B cell (primary cell): ENCODE measurements around the gene ABCG1. TPM values are rescaled to one million over a fixed set of nuclear protein-coding genes. Genes with fewer than 3 reads are reported as not detected.
"Not testable (repeated sequence)": the region's sequence is repeated elsewhere in the genome, so short reads cannot be mapped to it uniquely, and the experiment has no call there.

ENCODE experiments used
- ATAC-seq: fragments of 200-7000 bp; cut with Tn5 transposase; one replicate; pipeline ENCODE4 v1.10.0; 2021; ENCODE audit warnings: low read depth, mild to moderate bottlenecking, moderate number of reproducible peaks, moderate library complexity
- CTCF ChIA-PET: fragments of 350-600 bp; sonication (Branson Sonifier 250); formaldehyde crosslinking; loops from one replicate; lab custom pipeline; 2021; ENCODE audit warnings: antibody characterized with exemption, inconsistent platforms; lab: Charles Lee
- POLR2A ChIA-PET: fragments of 350-600 bp; sonication (Branson Sonifier 250); formaldehyde crosslinking; loops from one replicate; lab custom pipeline; 2021; ENCODE audit warnings: antibody characterized with exemption; lab: Charles Lee
- DNase-seq: peaks from one replicate; pipeline ENCODE4 v3.0.0; 2013
- H2AFZ ChIP-seq: 2 replicates; pipeline ENCODE4 v1.6.1; 2012; ENCODE audit warnings: mild to moderate bottlenecking, low read depth, low read length; ENCODE audit not compliant: insufficient read depth, poor library complexity, severe bottlenecking
- H3K27ac ChIP-seq, 2 donors: 1 replicate in 1 of 2; 2 replicates in 1 of 2; pipeline ENCODE4 v1.5.1; 2012 to 2013; ENCODE audit warnings: low read length in 2 of 2, mild to moderate bottlenecking in 2 of 2, moderate library complexity in 1 of 2
- H3K27me3 ChIP-seq, 4 experiments: fragments of 200-600 bp in 1 of 4; sonication (generic) in 1 of 4; replicated peaks in 1 of 4; 1 replicate in 2 of 4; 2 replicates in 2 of 4; pipeline versions ENCODE4 v1.6.1 to v1.7.0; 2013 to 2016; ENCODE audit warnings: low read length in 3 of 4, mild to moderate bottlenecking in 2 of 4, mixed read lengths in 1 of 4, moderate library complexity in 1 of 4; ENCODE audit not compliant: insufficient read depth in 4 of 4, control insufficient read depth in 3 of 4; ENCODE audit errors: control extremely low read depth in 1 of 4
- H3K36me3 ChIP-seq, 2 experiments: replicated peaks in 1 of 2; 1 replicate in 1 of 2; 2 replicates in 1 of 2; pipeline versions ENCODE4 v1.6.1 to v1.7.1; 2013; ENCODE audit warnings: low read length in 1 of 2; ENCODE audit not compliant: insufficient read depth in 2 of 2, control insufficient read depth in 1 of 2; ENCODE audit errors: control extremely low read depth in 1 of 2, extremely low read depth in 1 of 2
- H3K4me1 ChIP-seq, 2 donors: fragments of 200-600 bp in 1 of 2; sonication (generic) in 1 of 2; 1 replicate in 1 of 2; 2 replicates in 1 of 2; pipeline versions ENCODE4 v1.5.1 to v1.6.1; 2013 to 2017; ENCODE audit warnings: low read length in 2 of 2; ENCODE audit not compliant: control insufficient read depth in 2 of 2, insufficient read depth in 2 of 2
- H3K4me2 ChIP-seq: replicated peaks from 2 replicates; pipeline ENCODE3; 2012; ENCODE audit warnings: mild to moderate bottlenecking, low read depth, low read length; ENCODE audit not compliant: poor library complexity, severe bottlenecking
- H3K4me3 ChIP-seq, 5 experiments: fragments of 200-600 bp in 1 of 5; sonication (generic) in 1 of 5; 1 replicate in 3 of 5; 2 replicates in 2 of 5; pipeline versions ENCODE4 v1.5.1 to v1.7.0; 2011 to 2016; ENCODE audit warnings: low read length in 4 of 5, mild to moderate bottlenecking in 4 of 5, low read depth in 2 of 5, control low read depth in 1 of 5, moderate library complexity in 1 of 5; ENCODE audit not compliant: insufficient read depth in 1 of 5; ENCODE audit errors: control extremely low read depth in 1 of 5, extremely low read depth in 1 of 5
- H3K79me2 ChIP-seq: fragments of 200-600 bp; sonication (generic); one replicate; pipeline ENCODE4 v1.6.0; 2016; ENCODE audit warnings: low read length; ENCODE audit not compliant: control insufficient read depth, insufficient read depth
- H3K9ac ChIP-seq: fragments of 200-600 bp; sonication (generic); 2 replicates; pipeline ENCODE4 v1.6.1; 2017; ENCODE audit warnings: mild to moderate bottlenecking, low read length, moderate library complexity
- H3K9me3 ChIP-seq, 3 donors: one replicate each; pipeline versions ENCODE4 v1.6.1 to v1.7.1; 2013; ENCODE audit warnings: low read length in 2 of 3; ENCODE audit not compliant: control insufficient read depth in 2 of 3, insufficient read depth in 1 of 3; ENCODE audit errors: control extremely low read depth in 1 of 3
- H4K20me1 ChIP-seq: 2 replicates; pipeline ENCODE4 v1.6.0; 2012; ENCODE audit warnings: mild to moderate bottlenecking, low read length; ENCODE audit not compliant: insufficient read depth, control insufficient read depth, poor library complexity, severe bottlenecking
- H3K27ac Mint-ChIP-seq: one replicate; pipeline ENCODE4 v1.8.0; 2021; ENCODE audit warnings: mixed read lengths
- H3K27me3 Mint-ChIP-seq: one replicate; pipeline ENCODE4 v1.8.0; 2021; ENCODE audit warnings: mixed read lengths
- H3K4me1 Mint-ChIP-seq: one replicate; pipeline ENCODE4 v1.8.0; 2021; ENCODE audit warnings: mixed read lengths
- H3K4me3 Mint-ChIP-seq: one replicate; pipeline ENCODE4 v1.8.0; 2021; ENCODE audit warnings: mixed read lengths
- H3K9me3 Mint-ChIP-seq: one replicate; pipeline ENCODE4 v1.8.0; 2022; ENCODE audit warnings: mixed read lengths; ENCODE audit not compliant: insufficient read depth
- CTCF ChIP-seq: fragments of 200-600 bp; IDR thresholded peaks from one replicate; pipeline ENCODE4 v1.8.0; 2022; ENCODE audit warnings: antibody characterized with exemption, mild to moderate bottlenecking
- EZH2 ChIP-seq: IDR thresholded peaks from 2 replicates; pipeline ENCODE4 v1.6.1; 2012; ENCODE audit warnings: borderline replicate concordance, low read depth, mild to moderate bottlenecking, moderate library complexity, low read length; ENCODE audit not compliant: insufficient read depth, poor library complexity, severe bottlenecking
- WGBS: methylation state at CpG from one replicate; pipeline ENCODE4 v1.1.5; 2013; ENCODE audit warnings: missing lambda C conversion rate; ENCODE audit not compliant: insufficient coverage; 5-methylcytosine and 5-hydroxymethylcytosine counted together
- intact Hi-C: fragments of 100-400 bp; cut with micrococcal nuclease; formaldehyde crosslinking; loops from one replicate; pipeline ENCODE4 v1.10.0; 2022
- polyA plus RNA-seq: library from polyadenylated mRNA; depleted of rRNA; stranded (reverse); fragments of >200 nt; gene quantifications from 2 replicates; pipeline ENCODE4 v1.2.3, GENCODE V29; 2012
- total RNA-seq, 2 donors: library from RNA; stranded (reverse); fragments of 120-200 nt in 1 of 2; gene quantifications; 1 replicate in 1 of 2; 2 replicates in 1 of 2; pipeline versions ENCODE4 v1.2.3 to v1.2.4, GENCODE V29; 2013 to 2022

ABCG1 gene
- total and polyA plus RNA-seq, 2 donors (not counting 1 experiment from before 2014, with no cell fraction given), result 8.7 to 27.5 TPM

- Mint-ChIP-seq H3K4me3 (no peak overlapping the region), H3K4me1 (peaks cover under 1% of the 10 kb centered on the region), H3K9me3 (no peaks in the 10 kb centered on the region), H3K27ac (no peak overlapping the region), H3K27me3 (no peaks in the 10 kb centered on the region)
- no peaks in the 10 kb centered on the region for H3K27me3 ChIP-seq
- ChIA-PET POLR2A (no interaction called here), CTCF (interaction anchor here (1.8 to 2.3 kb wide), 2 partner anchors 147 to 244 kb away, joined by 4 to 7 read pairs; no protein-coding TSS in a partner anchor)
- no peaks in the 10 kb centered on the region for H4K20me1 ChIP-seq
- ATAC-seq (peak; percentile 28), DNase-seq (no peak)
- peaks cover 0 to 73% of the 10 kb centered on the region in 2 experiments for H3K36me3 ChIP-seq
- H3K79me2 ChIP-seq, result no peaks in the 10 kb centered on the region
- H3K9me3 ChIP-seq, result no peaks in the 10 kb centered on the region
- H3K9ac ChIP-seq, result no peak overlapping the region
- no peak overlapping the region for H2AFZ ChIP-seq
- peaks cover 0 to under 1% of the 10 kb centered on the region in 2 donors for H3K4me1 ChIP-seq
- H3K4me3 ChIP-seq, result no peak overlapping the region
- H3K4me2 ChIP-seq, result no peak overlapping the region
- 91% methylated on average over 22 of the region's 22 CpGs for WGBS
- no peak overlapping the region for H3K27ac ChIP-seq
- intact Hi-C loops, result no loop called here
- TF ChIP-seq CTCF, result no peak
- no peak for TF ChIP-seq EZH2
These were observed 73.0 kb downstream of the ABCG1 start for GRCh38 chr21:42291751-42292562.

GRCh38 chr21:42292563-42293142 lies 73.7 kb downstream of the ABCG1 start:
- H3K4me2 ChIP-seq, H3K4me1 ChIP-seq, H3K27me3 Mint-ChIP-seq, intact Hi-C loops, CTCF ChIA-PET, POLR2A ChIA-PET, DNase-seq, H2AFZ ChIP-seq, H3K27ac ChIP-seq, H3K27ac Mint-ChIP-seq, H3K9me3 ChIP-seq, H3K4me3 ChIP-seq, H3K4me1 Mint-ChIP-seq, H3K4me3 Mint-ChIP-seq, ATAC-seq, H3K79me2 ChIP-seq, H3K9ac ChIP-seq, H3K9me3 Mint-ChIP-seq, H3K27me3 ChIP-seq, H4K20me1 ChIP-seq: not testable (repeated sequence)
- 91% methylated on average over 4 of the region's 4 CpGs for WGBS
- H3K36me3 ChIP-seq, result peaks cover 0 to 72% of the 10 kb centered on the region in 2 experiments
